OCI-LY3 (cell line): ENCODE measurements around the gene LRRC56.

Experiments used
- H2AFZ ChIP-seq: fragments of 200-600, 300-600 bp; shearing (Covaris generic); 2 replicates; pipeline ENCODE4 v1.6.0; 2014; ENCODE audit warnings: antibody characterized with exemption, low read depth, low read length
- H3K27ac ChIP-seq: fragments of 200-600, 300-600 bp; sonication (generic); 2 replicates; pipeline ENCODE4 v1.5.1; 2014; ENCODE audit warnings: mild to moderate bottlenecking, low read length, moderate library complexity, mixed read lengths
- H3K27me3 ChIP-seq: fragments of 200-600, 300-600 bp; sonication (generic); 2 replicates; pipeline ENCODE4 v1.6.1; 2014; ENCODE audit warnings: low read depth, low read length, mixed read lengths
- H3K36me3 ChIP-seq: fragments of 200-600, 300-600 bp; sonication (generic); replicated peaks from 2 replicates; pipeline ENCODE3; 2014; ENCODE audit warnings: low read depth, low read length, mixed read lengths
- H3K4me1 ChIP-seq: fragments of 300-600, 200-600 bp; sonication (generic); 2 replicates; pipeline ENCODE4 v1.6.1; 2014; ENCODE audit warnings: low read length, mixed read lengths
- H3K4me2 ChIP-seq: fragments of 200-600, 300-600 bp; sonication (generic); 2 replicates; pipeline ENCODE4 v1.6.1; 2014; ENCODE audit warnings: low read length, mixed read lengths
- H3K4me3 ChIP-seq: fragments of 300-600, 200-600 bp; sonication (generic); 2 replicates; pipeline ENCODE4 v1.5.1; 2014; ENCODE audit warnings: antibody characterized with exemption, mild to moderate bottlenecking, low read length, moderate library complexity
- H3K79me2 ChIP-seq: fragments of 300-600, 200-600 bp; shearing (Covaris generic); 2 replicates; pipeline ENCODE4 v1.6.1; 2014; ENCODE audit warnings: mild to moderate bottlenecking, low read length, mixed read lengths
- H3K9ac ChIP-seq: fragments of 300-600, 200-600 bp; shearing (Covaris generic); 2 replicates; pipeline ENCODE4 v1.6.0; 2014; ENCODE audit warnings: mild to moderate bottlenecking, low read length, moderate library complexity
- H3K9me3 ChIP-seq: fragments of 200-600, 300-600 bp; shearing (Covaris generic); 2 replicates; pipeline ENCODE4 v1.6.1; 2014; ENCODE audit warnings: low read length, mixed read lengths; ENCODE audit not compliant: insufficient read depth
- H4K20me1 ChIP-seq: fragments of 200-600, 300-600 bp; sonication (generic); 2 replicates; pipeline ENCODE4 v1.6.1; 2016; ENCODE audit warnings: low read length, mixed read lengths; ENCODE audit not compliant: insufficient read depth
- CTCF ChIP-seq: fragments of 200-600, 300-600 bp; sonication (generic); IDR thresholded peaks from 2 replicates; pipeline ENCODE4 v1.5.1; 2014; ENCODE audit warnings: antibody characterized with exemption, low read length, low read depth
- EZH2phosphoT487 ChIP-seq: fragments of 200-600 bp; shearing (Covaris generic); IDR thresholded peaks from 2 replicates; pipeline ENCODE4 v1.6.1; 2018; ENCODE audit warnings: antibody characterized with exemption, mixed run types, low read depth

LRRC56 gene

GRCh38 chr11:560305-561147 is 23.2 kb downstream of the LRRC56 start, which contains the start of the genes LMNTD2 and RASSF7:
Gene LMNTD2 (minus strand): TSS chr11:560738. CDS start chr11:560716, 22 bp downstream.
Gene RASSF7 (plus strand): TSS chr11:560970. CDS start chr11:561769, 799 bp downstream.
- Histone ChIP-seq H3K4me3 (peak within 1 kb of the TSS; percentile 90), H3K4me1 (peaks cover 16% of the 10 kb centered on the region), H3K27ac (peak within 1 kb of the TSS; percentile 25), H4K20me1 (peaks cover 10% of the 10 kb centered on the region), H3K4me2 (peak within 1 kb of the TSS; percentile 93), H3K27me3 (no peaks in the 10 kb centered on the region), H3K79me2 (peaks cover 7% of the 10 kb centered on the region; the same call in 1 of the 2 replicates), H3K9me3 (no peaks in the 10 kb centered on the region), H2AFZ (0 out of 2 replicates have a peak within 1 kb of the TSS, but pooled peaks have one; percentile 22), H3K36me3 (no peaks in the 10 kb centered on the region), H3K9ac (peak within 1 kb of the TSS; percentile 88)
- TF ChIP-seq CTCF (no peak), EZH2phosphoT487 (no peak)

DNA sequence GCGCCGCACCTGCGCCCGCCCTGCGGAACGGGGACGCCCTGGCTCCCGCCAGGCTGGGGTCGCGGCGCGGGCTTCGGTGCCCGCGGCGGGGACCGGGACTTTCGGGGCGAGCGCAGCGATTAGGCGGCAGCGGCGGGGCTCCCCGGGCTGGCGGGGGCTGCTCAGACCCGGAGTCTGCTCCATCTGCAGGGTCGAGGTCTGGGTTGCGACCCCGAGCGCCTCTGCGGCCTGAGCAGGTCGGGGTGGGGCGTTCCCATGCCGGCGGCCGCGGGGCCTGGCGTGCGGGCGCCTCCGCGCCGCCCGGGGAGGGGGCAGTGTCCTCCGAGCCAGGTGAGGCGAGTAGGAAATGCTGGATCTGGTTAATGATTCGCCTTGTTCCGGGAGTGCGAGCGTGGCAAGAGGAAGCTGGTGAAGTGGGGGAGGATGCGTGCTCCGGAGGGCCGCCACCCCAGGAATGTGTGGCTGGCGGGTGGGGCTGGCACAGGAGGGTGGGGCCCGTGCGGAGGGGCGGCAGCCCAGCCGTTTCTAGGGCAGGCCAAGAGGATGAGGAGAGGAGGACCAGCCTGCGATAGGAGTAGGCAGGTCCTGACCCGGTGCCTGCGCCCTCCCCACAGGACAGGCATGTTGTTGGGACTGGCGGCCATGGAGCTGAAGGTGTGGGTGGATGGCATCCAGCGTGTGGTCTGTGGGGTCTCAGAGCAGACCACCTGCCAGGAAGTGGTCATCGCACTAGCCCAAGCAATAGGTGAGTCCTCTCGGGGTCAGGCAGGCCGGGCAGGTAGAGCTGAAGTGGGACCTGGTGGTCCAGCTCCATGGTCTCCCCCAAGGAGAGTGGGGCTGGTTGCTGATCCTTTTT is 24.0 kb downstream of the LRRC56 start:
- no peaks in the 10 kb centered on the region for H3K27me3 ChIP-seq
- H3K9me3 ChIP-seq: no peaks in the 10 kb centered on the region
- H3K4me2 ChIP-seq: peak overlapping the region; percentile 93
- peaks cover 16% of the 10 kb centered on the region for H4K20me1 ChIP-seq
- peak overlapping the region; percentile 83 for H3K4me3 ChIP-seq
- H3K9ac ChIP-seq: peak overlapping the region; percentile 65
- no peak for TF ChIP-seq EZH2phosphoT487
- no peak for TF ChIP-seq CTCF
- H2AFZ ChIP-seq: 0 out of 2 replicates have a peak overlapping the region, but pooled peaks have one; percentile 22
- no peak overlapping the region for H3K27ac ChIP-seq
- peaks cover 8% of the 10 kb centered on the region for H3K36me3 ChIP-seq
- peaks cover 16% of the 10 kb centered on the region for H3K4me1 ChIP-seq
- H3K79me2 ChIP-seq: peaks cover 11% of the 10 kb centered on the region; the same call in 1 of the 2 replicates

GRCh38 chr11:562046-562645 is 24.8 kb downstream of the LRRC56 start:
- Histone ChIP-seq H3K9me3 (no peaks in the 10 kb centered on the region), H3K4me1 (peaks cover 21% of the 10 kb centered on the region), H3K9ac (peak overlapping the region; percentile 65; the same call in 1 of the 2 replicates), H3K79me2 (peaks cover 15% of the 10 kb centered on the region), H3K4me2 (peak overlapping the region; percentile 93), H3K27me3 (no peaks in the 10 kb centered on the region), H2AFZ (no peak overlapping the region), H4K20me1 (peaks cover 22% of the 10 kb centered on the region), H3K27ac (no peak overlapping the region), H3K36me3 (peaks cover 15% of the 10 kb centered on the region), H3K4me3 (peak overlapping the region; percentile 83)
- TF ChIP-seq EZH2phosphoT487 (no peak), CTCF (no peak)
